ENCODE results near the gene USP53.
"Not testable (repeated sequence)": the region's sequence is repeated elsewhere in the genome, so short reads cannot be mapped to it uniquely, and the experiment has no call there.

USP53 gene

GRCh38 chr4:119279541-119279940 is 67.0 kb downstream of the USP53 start:
- DNase-seq (ENCODE audit: low spot score), result not testable (repeated sequence)

DNA sequence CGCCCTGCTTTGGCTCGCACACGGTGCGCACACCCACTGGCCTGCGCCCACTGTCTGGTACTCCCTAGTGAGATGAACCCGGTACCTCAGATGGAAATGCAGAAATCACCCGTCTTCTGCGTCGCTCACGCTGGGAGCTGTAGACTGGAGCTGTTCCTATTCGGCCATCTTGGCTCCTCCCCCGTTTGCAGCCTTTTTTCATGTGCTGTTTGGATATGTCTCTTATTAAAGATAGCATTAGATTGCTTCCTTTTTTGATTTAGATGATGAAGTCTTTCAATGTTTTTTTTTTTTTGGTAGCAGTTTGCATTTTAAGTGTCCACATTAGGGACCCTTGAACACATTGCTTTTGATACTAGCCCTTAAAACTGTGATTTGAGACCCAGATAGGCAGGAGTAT is 67.4 kb downstream of the USP53 start:
- DNase-seq (ENCODE audit: low spot score), result not testable (repeated sequence)

- no peak for DNase-seq (ENCODE audit: low spot score)
Measured at GRCh38 chr4:119281393-119281792, 68.9 kb downstream of the USP53 start.

GRCh38 chr4:119284876-119285780 is 72.6 kb downstream of the USP53 start:
- DNase-seq (ENCODE audit: low spot score), result no peak

GRCh38 chr4:119286377-119287002 is 74.0 kb downstream of the USP53 start:
- DNase-seq (ENCODE audit: low spot score), result no peak

- DNase-seq (ENCODE audit: low spot score), result no peak
Measured at GRCh38 chr4:119289313-119289712, 76.8 kb downstream of the USP53 start.

GRCh38 chr4:119290598-119290997 is 78.1 kb downstream of the USP53 start:
- DNase-seq (ENCODE audit: low spot score), result no peak

DNA sequence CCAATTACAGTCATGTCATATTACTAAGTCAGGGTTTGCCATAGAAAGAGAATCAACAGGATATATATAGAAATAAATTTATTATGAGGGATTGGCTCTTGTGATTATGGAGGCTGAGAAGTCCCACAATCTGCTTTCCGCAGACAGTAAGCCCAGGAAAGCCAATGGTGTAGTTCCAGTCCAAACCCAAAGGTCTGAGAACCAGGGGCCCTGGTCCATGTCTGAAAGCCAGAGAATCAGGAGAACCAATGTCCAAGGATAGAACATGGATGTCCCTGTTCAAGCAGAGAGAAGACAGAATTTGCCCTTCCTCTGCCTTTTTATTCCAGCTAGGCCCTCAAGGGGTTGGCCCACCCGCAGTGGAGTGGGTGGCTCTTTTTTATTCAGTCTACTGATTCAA is 83.8 kb downstream of the USP53 start:
- no peak for DNase-seq (ENCODE audit: low spot score)

DNA sequence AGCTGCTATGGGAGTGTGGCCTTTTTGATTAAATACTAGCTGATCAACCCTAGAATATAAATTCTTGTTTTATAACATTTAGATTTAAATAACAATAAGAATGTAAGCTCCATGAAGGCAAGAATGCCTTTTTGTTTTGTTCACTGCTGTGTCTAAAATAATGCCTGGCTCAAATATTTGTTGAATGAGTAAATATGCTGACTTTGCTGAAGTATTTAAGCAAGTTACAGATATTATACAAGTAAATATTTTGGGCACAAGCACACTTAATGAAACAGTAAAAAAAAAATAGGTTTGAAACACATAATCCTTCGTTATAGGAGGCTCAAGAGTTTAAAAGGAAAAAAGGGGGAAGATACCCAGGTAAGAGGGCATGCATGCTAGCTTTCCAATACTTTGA is 85.3 kb downstream of the USP53 start:
- DNase-seq (ENCODE audit: low spot score), result no peak

DNA sequence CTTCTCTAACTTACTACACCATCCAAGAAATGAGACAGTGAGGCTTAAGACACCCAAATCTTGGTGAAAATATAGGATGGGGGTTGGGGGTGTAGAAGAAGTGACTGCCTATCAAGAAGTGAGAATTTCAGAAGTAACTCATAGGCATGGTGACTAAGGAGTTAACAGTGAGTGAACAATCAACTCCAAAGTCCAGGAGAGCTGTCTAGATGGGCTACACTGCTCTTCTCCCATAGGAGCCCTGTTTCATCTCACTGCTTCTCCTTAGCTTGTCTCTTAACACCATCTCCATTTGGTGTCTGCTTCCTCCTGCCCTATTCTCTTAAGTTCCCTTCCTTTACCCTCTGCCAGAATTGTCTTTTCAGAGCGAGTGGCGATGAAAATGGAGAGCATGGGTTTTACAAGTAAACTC is 86.8 kb downstream of the USP53 start:
- DNase-seq (ENCODE audit: low spot score), result no peak

- DNase-seq (ENCODE audit: low spot score), result no peak
Measured at GRCh38 chr4:119299741-119300100, 87.2 kb downstream of the USP53 start.

DNA sequence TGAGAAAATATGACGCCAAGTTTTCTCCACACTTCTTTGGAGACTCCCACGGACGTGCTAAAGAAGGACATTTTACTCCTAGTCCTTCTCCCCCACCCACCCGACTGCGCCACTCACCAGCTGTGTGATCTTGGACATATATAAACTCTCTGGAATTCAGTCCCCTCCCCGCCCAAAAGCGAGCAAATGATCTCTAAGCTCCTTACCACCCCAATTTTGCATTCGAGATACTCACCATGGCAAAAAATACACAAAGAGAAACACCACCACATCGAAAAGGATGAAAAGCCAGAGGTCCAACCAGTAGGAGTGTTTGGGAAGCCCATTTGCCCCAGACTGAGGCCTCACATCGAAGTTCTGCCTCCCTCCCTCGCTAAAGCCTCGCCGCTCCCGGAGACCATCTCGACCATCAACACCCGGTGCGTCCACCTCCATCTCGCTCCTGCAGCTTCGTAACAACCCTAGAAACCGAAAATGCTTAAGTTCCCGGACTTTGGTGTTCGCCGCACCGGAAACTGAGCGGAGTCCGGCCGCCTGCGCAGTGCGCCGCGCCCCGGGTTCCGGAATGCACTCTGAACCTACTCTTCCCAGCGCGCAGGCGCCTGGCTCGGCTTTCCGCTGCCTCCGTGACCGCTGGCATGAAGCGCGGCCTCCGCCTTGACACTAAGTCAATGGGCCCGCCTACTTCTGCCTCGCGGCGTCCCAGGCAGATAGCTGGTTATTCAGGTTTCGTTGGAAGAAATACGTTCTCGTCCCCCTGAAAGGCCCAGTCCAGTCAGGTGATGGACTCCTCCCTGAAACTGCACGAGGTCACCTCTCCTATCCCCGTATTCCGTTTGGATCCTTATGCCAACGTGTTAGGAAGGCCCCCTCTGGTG is 87.8 kb downstream of the USP53 start:
- peak; percentile 96 for DNase-seq (ENCODE audit: low spot score)

DNA sequence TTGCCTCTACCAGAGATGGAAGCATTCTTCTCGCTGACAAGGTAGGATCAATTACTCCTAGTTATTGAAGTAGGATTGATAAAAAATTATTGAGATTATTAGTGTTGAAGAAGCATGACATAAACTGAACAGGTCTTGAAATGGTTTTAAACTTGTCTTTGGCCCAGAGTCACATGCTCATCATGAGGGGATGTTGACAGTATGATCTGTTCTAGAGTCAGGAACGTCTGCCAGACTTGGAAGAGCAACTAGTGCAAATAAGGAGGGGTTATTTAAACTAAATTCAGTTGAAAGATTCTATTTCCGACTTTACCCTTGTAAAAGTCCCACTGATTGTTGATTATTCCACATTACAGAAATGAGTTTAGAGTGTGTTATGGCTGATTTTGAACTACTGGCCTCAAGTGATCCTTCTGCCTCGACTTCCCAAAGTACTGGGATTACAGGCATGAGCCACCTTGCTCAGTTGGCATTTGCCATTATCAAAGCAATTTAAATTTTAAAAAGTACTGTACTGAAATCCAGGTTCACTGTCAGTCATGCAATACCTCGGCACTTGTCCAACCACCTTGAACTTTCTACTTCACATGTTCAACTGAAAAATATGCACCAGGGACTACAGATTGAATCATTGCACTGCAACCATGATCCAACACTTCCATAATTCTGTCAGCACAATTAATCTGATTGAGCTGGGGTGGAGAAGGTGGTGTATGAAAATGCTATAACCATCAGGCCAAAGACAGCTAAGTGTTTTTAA is 89.7 kb downstream of the USP53 start:
- no peak for DNase-seq (ENCODE audit: low spot score)

DNA sequence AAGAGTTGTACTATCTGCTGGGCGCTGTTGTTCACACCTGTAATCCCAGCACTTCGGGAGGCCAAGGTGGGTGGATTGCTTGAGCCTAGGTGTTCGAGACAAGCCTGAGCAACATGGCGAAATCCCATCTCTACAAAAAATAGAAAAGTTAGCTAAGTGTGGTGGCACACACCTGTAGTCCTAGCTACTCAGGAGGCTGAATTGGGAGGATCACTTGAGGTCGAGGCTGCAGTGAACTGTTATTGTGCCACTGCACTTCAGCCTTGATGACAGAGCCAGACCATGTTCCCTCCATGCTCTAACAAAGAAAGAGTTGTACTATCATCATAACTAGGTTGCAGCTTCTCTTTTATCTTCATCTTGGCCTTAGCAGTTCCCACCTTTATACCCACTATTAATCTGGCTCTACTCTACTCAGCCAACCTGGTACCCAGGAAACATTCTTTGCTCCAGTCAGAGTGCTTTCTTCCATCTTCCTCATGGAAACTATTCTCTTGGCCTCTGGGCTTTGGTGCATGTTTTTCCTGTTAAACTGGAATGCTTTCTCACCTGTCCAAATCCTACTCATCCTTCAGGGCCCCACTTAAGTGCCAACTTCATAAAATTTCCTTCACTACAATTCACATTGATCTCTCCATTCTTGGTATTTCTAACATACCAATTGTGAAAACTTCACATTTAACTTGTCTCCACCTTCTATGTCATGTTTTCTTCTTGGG is 91.2 kb downstream of the USP53 start:
- DNase-seq (ENCODE audit: low spot score), result no peak

DNA sequence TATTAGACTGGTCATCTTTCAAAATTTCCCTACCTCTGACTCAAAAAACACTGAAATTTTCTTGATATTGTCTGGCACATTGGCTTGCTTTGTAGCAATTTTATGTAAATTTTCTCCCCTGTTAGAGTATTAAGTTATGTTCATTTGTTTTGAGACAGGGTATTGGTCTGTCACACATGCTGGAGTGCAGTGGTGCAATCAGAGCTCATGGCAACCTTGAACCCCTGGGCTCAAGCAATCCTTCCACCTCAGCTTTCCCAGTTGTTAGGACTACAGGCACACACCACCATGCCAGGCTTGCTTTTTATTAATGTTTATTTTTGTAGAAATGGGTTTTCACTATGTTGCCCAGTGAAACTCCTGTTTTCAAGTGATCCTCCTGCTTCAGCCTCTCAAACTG is 91.9 kb downstream of the USP53 start:
- DNase-seq (ENCODE audit: low spot score), result no peak

DNA sequence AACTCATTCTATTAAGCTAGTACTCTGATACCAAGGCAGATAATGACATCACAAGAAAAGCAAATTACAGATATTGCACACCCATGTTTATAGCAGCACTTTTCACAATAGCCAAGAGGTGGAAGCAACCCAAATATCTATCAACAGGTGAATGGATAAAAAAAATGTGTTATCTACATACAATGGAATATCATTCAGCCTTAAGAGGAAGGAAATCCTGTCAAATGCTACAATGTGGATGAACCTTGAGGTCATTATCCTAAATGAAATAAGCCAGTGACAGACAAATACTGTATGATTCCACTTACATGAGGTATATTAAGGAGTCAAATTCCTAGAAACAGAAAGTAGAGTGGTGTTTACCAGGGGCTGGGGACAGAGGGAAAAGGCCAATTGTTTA is 95.1 kb downstream of the USP53 start:
- no peak for DNase-seq (ENCODE audit: low spot score)

GRCh38 chr4:119310826-119311225 is 98.3 kb downstream of the USP53 start:
- no peak for DNase-seq (ENCODE audit: low spot score)

- DNase-seq (ENCODE audit: low spot score), result no peak
Measured at GRCh38 chr4:119313237-119313636, 100.7 kb downstream of the USP53 start.

- peak; percentile 45 for DNase-seq (ENCODE audit: low spot score)
Measured at GRCh38 chr4:119314356-119314755, 101.8 kb downstream of the USP53 start.

DNA sequence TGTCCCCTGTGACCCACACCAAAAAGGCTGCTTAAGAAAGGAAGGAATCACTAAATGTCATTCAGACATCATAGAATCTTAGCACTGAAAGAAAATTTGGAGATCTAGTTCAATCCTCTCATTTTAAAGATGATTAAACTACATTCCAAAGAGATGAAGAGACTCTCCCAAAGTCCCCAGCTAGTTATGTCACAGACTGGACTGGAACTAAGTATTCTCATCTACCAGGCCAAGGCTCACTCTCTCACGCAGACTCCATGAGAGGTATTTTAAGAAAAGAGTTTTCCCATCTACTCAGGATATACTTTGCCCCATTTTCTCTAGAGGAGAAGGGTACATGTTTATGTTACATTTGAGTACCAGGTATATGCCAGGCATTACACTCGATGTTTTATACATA is 102.5 kb downstream of the USP53 start:
- no peak for DNase-seq (ENCODE audit: low spot score)

DNA sequence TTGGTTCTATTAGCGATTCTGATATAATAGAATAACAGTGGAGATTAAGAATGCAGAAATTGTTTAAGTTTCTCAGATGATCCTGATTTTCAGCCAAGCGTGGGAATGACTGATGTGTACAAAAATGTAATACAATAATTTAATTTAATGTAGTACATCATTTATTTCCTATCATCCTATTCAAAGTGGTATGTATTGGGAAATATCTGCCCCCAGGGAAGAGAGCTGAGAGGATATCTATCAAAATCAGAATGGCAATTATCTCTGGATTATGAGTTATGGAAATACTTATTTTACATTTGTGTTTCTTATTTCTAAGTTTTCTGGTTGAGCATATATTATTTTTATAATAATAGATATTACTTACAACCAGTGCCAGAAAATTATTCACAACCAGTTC is 105.5 kb downstream of the USP53 start:
- DNase-seq (ENCODE audit: low spot score), result no peak

Measured in COLO829 (cell line).